ENCODE measurements around the gene MAP4K4. TPM values are rescaled to one million over a fixed set of nuclear protein-coding genes. Genes with fewer than 3 reads are reported as not detected.

MAP4K4 gene
- total and polyA plus RNA-seq, 2 donors = 22.4 to 30.9 TPM

DNA sequence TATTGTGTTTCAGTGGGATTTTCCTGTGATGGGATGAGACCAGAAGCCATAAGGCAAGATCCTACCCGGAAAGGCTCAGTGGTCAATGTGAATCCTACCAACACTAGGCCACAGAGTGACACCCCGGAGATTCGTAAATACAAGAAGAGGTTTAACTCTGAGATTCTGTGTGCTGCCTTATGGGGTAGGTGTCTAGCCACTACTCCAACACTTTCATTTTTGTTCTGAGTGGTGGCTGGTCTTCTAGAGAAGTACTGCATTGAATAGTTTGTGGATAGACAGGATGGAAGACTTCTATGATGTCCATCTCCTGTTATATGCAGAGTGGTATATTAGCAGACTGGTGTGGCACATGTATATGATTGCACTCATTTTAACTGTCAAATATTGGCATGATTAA, 176.6 kb downstream of the MAP4K4 start:
- no peaks in the 10 kb centered on the region for H3K27me3 ChIP-seq (ENCODE audit: control insufficient read depth in 2 of 2, insufficient read depth in 1 of 2, low read length in 1 of 2)
- WGBS = 98% methylated on average over 3 of the region's 3 CpGs

DNA sequence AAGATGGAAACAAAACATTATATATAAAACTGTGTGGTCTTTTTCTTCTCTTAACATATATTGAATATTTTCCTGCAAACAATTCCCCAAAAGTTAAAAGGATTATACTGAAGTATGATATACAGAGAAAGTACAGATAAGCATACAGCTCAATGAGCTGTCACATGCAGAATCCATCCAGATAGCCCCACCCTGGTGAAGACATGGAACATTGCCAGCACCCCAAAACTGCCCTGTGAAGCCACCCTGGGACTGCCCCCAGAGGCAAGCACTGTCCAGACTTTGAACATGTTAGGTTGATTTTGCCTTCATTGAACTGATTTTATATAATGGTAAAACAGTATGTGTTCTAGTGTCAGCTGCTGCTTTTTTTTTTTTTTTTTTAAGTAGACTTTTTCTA, 182.0 kb downstream of the MAP4K4 start:
- no peaks in the 10 kb centered on the region for H3K27me3 ChIP-seq (ENCODE audit: control insufficient read depth in 2 of 2, insufficient read depth in 1 of 2, low read length in 1 of 2)
- no peaks in the 10 kb centered on the region for H3K4me1 ChIP-seq (ENCODE audit: control insufficient read depth in 2 of 2, insufficient read depth in 2 of 2, low read length in 2 of 2)
- peaks cover 20 to 42% of the 10 kb centered on the region in 2 donors for H3K36me3 ChIP-seq (ENCODE audit: control insufficient read depth in 2 of 2, insufficient read depth in 2 of 2, low read length in 1 of 2)
- no peak overlapping the region for H3K27ac ChIP-seq (ENCODE audit: low read depth in 1 of 2, low read length in 1 of 2)
- no peak for DNase-seq (ENCODE audit: low read depth in 6 of 9, low spot score in 9 of 9)
- no peak overlapping the region for H3K4me3 ChIP-seq (ENCODE audit: low read length in 2 of 2)
- no peaks in the 10 kb centered on the region for H3K9me3 ChIP-seq (ENCODE audit: control insufficient read depth in 2 of 2, insufficient read depth in 1 of 2, low read length in 1 of 2)

More for the DNA sequence above, 176.6 kb downstream of the MAP4K4 start:
- no peaks in the 10 kb centered on the region for H3K4me1 ChIP-seq (ENCODE audit: control insufficient read depth in 2 of 2, insufficient read depth in 2 of 2, low read length in 2 of 2)
- no peak overlapping the region for H3K27ac ChIP-seq (ENCODE audit: low read depth in 1 of 2, low read length in 1 of 2)
- no peaks in the 10 kb centered on the region for H3K9me3 ChIP-seq (ENCODE audit: control insufficient read depth in 2 of 2, insufficient read depth in 1 of 2, low read length in 1 of 2)
- peaks cover 49 to 69% of the 10 kb centered on the region in 2 donors for H3K36me3 ChIP-seq (ENCODE audit: control insufficient read depth in 2 of 2, insufficient read depth in 2 of 2, low read length in 1 of 2)
- no peak overlapping the region for H3K4me3 ChIP-seq (ENCODE audit: low read length in 2 of 2)
- DNase-seq (ENCODE audit: low read depth in 6 of 9, low spot score in 9 of 9) = no peak

DNA sequence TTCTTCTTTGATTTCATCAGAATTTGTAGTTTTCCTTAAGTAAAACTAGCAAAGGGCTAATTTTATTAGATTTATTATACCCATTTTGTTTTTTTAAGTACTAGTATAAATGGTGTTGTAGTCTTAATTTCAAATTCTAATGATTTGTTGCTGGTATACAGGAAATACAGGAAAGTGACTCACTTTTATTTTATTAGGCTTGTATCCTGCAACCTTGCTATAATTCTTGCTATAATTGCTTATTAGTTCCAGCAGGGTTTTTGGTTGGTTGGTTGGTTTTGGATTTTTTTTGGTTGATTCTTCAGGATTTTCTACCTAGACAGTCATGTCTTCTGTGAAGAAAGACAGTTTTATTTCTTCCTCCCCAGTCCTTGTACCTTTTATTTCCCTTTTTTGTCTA, 183.6 kb downstream of the MAP4K4 start:
- H3K9me3 ChIP-seq (ENCODE audit: control insufficient read depth in 2 of 2, insufficient read depth in 1 of 2, low read length in 1 of 2) = no peaks in the 10 kb centered on the region
- H3K4me3 ChIP-seq (ENCODE audit: low read length in 2 of 2) = no peak overlapping the region
- H3K27me3 ChIP-seq (ENCODE audit: control insufficient read depth in 2 of 2, insufficient read depth in 1 of 2, low read length in 1 of 2) = no peaks in the 10 kb centered on the region
- no peaks in the 10 kb centered on the region for H3K4me1 ChIP-seq (ENCODE audit: control insufficient read depth in 2 of 2, insufficient read depth in 2 of 2, low read length in 2 of 2)
- no peak overlapping the region for H3K27ac ChIP-seq (ENCODE audit: low read depth in 1 of 2, low read length in 1 of 2)
- DNase-seq (ENCODE audit: low read depth in 6 of 9, low spot score in 9 of 9) = no peak
- H3K36me3 ChIP-seq (ENCODE audit: control insufficient read depth in 2 of 2, insufficient read depth in 2 of 2, low read length in 1 of 2) = peaks cover 20 to 39% of the 10 kb centered on the region in 2 donors

DNA sequence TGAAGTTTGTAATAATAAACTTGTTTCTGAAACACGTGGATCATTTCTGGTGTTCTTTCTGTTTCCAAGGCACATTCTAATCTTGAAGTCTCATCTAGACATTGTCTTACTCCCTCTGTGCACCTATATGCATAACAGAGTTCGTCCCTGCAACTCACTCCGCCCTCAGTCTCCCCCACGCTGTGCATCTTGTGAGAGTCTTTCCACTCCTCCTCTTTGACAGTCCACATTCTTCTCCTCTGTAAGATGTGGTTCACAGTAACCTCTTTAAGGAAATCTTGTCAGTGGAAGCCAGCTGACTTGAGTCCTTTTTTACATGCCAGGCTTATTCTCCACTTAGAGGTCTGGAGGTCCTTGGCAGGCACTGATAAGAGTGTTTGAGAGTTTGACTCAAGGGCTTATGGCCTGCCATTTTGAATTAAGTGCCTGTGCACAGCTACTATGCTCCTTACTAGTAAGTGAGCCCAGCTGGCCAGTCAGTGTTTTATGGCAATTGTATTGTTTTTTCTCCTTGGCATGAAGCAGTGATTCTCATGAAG, 185.3 kb downstream of the MAP4K4 start:
- Histone ChIP-seq H3K4me1 (ENCODE audit: control insufficient read depth in 2 of 2, insufficient read depth in 2 of 2, low read length in 2 of 2) (no peaks in the 10 kb centered on the region), H3K27ac (ENCODE audit: low read depth in 1 of 2, low read length in 1 of 2) (no peak overlapping the region), H3K9me3 (ENCODE audit: control insufficient read depth in 2 of 2, insufficient read depth in 1 of 2, low read length in 1 of 2) (no peaks in the 10 kb centered on the region), H3K36me3 (ENCODE audit: control insufficient read depth in 2 of 2, insufficient read depth in 2 of 2, low read length in 1 of 2) (peaks cover 20 to 48% of the 10 kb centered on the region in 2 donors), H3K27me3 (ENCODE audit: control insufficient read depth in 2 of 2, insufficient read depth in 1 of 2, low read length in 1 of 2) (no peaks in the 10 kb centered on the region), H3K4me3 (ENCODE audit: low read length in 2 of 2) (no peak overlapping the region)
- DNase-seq (ENCODE audit: low read depth in 6 of 9, low spot score in 9 of 9) = no peak
- WGBS = 93% methylated on average over 4 of the region's 4 CpGs

DNA sequence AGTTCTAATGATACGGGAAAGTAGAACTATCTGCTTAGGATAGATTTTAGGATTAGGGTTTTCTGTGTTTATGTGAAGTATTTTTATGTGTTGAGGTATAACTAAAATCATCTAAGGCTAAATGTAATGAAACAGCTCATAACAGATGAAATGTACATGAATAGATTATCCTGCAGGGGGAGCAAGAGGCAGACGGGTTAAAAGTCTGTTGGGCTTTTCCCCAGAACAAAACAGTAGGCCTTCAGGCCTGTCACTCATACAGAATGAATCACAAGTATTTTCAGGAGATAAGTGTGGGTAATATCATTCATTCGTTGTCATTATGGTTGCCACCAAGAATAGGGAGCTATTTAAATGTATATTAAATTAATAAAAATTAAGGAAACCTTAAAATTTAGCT, 186.4 kb downstream of the MAP4K4 start:
- Histone ChIP-seq H3K4me1 (ENCODE audit: control insufficient read depth in 2 of 2, insufficient read depth in 2 of 2, low read length in 2 of 2) (no peaks in the 10 kb centered on the region), H3K4me3 (ENCODE audit: low read length in 2 of 2) (no peak overlapping the region), H3K9me3 (ENCODE audit: control insufficient read depth in 2 of 2, insufficient read depth in 1 of 2, low read length in 1 of 2) (no peaks in the 10 kb centered on the region), H3K27ac (ENCODE audit: low read depth in 1 of 2, low read length in 1 of 2) (no peak overlapping the region), H3K36me3 (ENCODE audit: control insufficient read depth in 2 of 2, insufficient read depth in 2 of 2, low read length in 1 of 2) (peaks cover 16 to 47% of the 10 kb centered on the region in 2 donors), H3K27me3 (ENCODE audit: control insufficient read depth in 2 of 2, insufficient read depth in 1 of 2, low read length in 1 of 2) (no peaks in the 10 kb centered on the region)
- 44% methylated on average over 3 of the region's 3 CpGs for WGBS
- DNase-seq (ENCODE audit: low read depth in 6 of 9, low spot score in 9 of 9) = peak in 6 of 9 donors; percentile 7 to 40 (median 14)

DNA sequence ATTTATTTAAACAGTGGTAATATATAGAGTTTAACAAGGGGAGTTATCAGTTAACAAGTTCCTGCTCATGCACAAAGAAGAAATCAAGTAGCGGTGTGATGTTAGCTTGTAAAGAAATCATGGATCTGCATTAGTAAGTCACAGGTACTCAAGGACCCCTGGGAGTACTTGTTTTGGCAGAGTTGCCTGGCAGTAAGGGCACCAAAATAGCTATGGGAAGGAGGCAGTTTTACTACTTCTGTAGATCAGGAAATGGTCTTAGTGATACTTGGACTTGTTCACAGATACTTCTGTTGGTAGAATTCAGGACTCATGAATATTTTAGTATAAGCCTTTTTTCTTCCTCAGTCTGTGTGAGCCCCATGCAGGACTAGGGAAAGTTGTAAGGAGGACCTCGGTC, 186.9 kb downstream of the MAP4K4 start:
- WGBS = over 99% methylated on average over 2 of the region's 2 CpGs
- H3K27ac ChIP-seq (ENCODE audit: low read depth in 1 of 2, low read length in 1 of 2) = no peak overlapping the region
- H3K9me3 ChIP-seq (ENCODE audit: control insufficient read depth in 2 of 2, insufficient read depth in 1 of 2, low read length in 1 of 2) = no peaks in the 10 kb centered on the region
- no peaks in the 10 kb centered on the region for H3K27me3 ChIP-seq (ENCODE audit: control insufficient read depth in 2 of 2, insufficient read depth in 1 of 2, low read length in 1 of 2)
- H3K4me1 ChIP-seq (ENCODE audit: control insufficient read depth in 2 of 2, insufficient read depth in 2 of 2, low read length in 2 of 2) = no peaks in the 10 kb centered on the region
- no peak overlapping the region for H3K4me3 ChIP-seq (ENCODE audit: low read length in 2 of 2)
- no peak for DNase-seq (ENCODE audit: low read depth in 6 of 9, low spot score in 9 of 9)
- peaks cover 16 to 51% of the 10 kb centered on the region in 2 donors for H3K36me3 ChIP-seq (ENCODE audit: control insufficient read depth in 2 of 2, insufficient read depth in 2 of 2, low read length in 1 of 2)

DNA sequence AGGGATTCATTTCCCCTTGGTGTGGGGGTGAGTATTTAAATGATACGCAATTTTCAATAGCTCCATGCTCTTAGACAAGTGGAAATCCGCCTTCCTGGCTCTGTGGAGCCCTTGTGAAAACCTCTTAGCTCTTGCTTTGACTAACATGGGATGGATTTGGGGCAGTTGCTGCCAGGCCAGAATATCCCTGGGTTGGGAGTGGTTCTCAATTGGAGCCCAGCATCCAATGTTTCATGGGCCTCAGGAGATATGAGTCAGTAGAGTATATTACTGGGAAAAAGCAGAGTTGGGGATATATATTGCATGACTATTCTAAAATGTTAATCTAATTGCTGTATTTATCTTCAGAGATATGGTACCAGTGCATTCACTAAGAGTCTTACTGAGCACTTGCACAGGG, 189.8 kb downstream of the MAP4K4 start:
- H3K27ac ChIP-seq (ENCODE audit: low read depth in 1 of 2, low read length in 1 of 2) = no peak overlapping the region
- no peaks in the 10 kb centered on the region for H3K4me1 ChIP-seq (ENCODE audit: control insufficient read depth in 2 of 2, insufficient read depth in 2 of 2, low read length in 2 of 2)
- WGBS = over 99% methylated on average over 2 of the region's 2 CpGs
- no peaks in the 10 kb centered on the region for H3K9me3 ChIP-seq (ENCODE audit: control insufficient read depth in 2 of 2, insufficient read depth in 1 of 2, low read length in 1 of 2)
- no peaks in the 10 kb centered on the region for H3K27me3 ChIP-seq (ENCODE audit: control insufficient read depth in 2 of 2, insufficient read depth in 1 of 2, low read length in 1 of 2)
- H3K36me3 ChIP-seq (ENCODE audit: control insufficient read depth in 2 of 2, insufficient read depth in 2 of 2, low read length in 1 of 2) = peaks cover 36 to 59% of the 10 kb centered on the region in 2 donors
- H3K4me3 ChIP-seq (ENCODE audit: low read length in 2 of 2) = no peak overlapping the region
- no peak for DNase-seq (ENCODE audit: low read depth in 6 of 9, low spot score in 9 of 9)

DNA sequence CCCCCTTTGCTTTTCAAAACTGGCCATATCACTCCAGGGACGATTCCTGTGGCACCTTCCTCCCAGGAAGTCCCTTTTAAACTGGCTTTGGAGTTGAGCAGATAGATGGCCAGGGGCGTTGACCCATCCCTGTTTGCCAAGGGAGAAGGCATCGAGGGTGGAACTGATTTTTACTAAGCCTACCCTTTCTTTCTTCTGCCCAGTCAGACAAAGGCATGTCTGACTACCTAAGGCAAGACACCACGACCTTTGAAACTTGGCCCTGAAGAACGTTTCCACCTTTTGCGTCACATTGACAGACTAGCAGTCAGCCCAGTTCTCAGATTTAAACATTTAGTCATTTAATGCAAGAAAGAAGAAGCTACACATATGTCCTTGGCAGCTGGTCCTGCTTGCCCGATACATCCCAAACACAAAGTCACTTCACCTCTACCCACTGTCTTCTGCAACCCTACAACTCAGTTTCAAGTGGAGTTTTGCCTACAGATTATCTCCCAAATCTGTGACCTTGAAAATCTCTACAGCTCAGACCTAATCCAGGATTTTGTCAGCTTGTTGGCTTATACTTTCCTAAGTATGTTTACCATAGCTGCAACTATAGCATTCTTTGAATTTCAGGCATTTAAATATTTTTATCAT, 192.1 kb downstream of the MAP4K4 start:
- Histone ChIP-seq H3K27me3 (ENCODE audit: control insufficient read depth in 2 of 2, insufficient read depth in 1 of 2, low read length in 1 of 2) (no peaks in the 10 kb centered on the region), H3K9me3 (ENCODE audit: control insufficient read depth in 2 of 2, insufficient read depth in 1 of 2, low read length in 1 of 2) (no peaks in the 10 kb centered on the region), H3K27ac (ENCODE audit: low read depth in 1 of 2, low read length in 1 of 2) (no peak overlapping the region), H3K4me1 (ENCODE audit: control insufficient read depth in 2 of 2, insufficient read depth in 2 of 2, low read length in 2 of 2) (no peaks in the 10 kb centered on the region), H3K4me3 (ENCODE audit: low read length in 2 of 2) (no peak overlapping the region), H3K36me3 (ENCODE audit: control insufficient read depth in 2 of 2, insufficient read depth in 2 of 2, low read length in 1 of 2) (peaks cover 43 to 60% of the 10 kb centered on the region in 2 donors)
- no peak for DNase-seq (ENCODE audit: low read depth in 6 of 9, low spot score in 9 of 9)
- 96% methylated on average over 7 of the region's 7 CpGs for WGBS

DNA sequence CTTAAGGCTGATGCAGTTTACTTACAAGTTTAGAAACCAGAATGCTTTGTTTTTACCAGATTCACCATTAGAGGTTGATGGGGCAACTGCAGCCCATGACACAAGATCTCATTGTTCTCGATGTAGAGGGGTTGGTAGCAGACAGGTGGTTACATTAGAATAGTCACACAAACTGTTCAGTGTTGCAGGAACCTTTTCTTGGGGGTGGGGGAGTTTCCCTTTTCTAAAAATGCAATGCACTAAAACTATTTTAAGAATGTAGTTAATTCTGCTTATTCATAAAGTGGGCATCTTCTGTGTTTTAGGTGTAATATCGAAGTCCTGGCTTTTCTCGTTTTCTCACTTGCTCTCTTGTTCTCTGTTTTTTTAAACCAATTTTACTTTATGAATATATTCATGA, 194.9 kb downstream of the MAP4K4 start:
- Histone ChIP-seq H3K4me1 (ENCODE audit: control insufficient read depth in 2 of 2, insufficient read depth in 2 of 2, low read length in 2 of 2) (no peaks in the 10 kb centered on the region), H3K36me3 (ENCODE audit: control insufficient read depth in 2 of 2, insufficient read depth in 2 of 2, low read length in 1 of 2) (peaks cover 34 to 50% of the 10 kb centered on the region in 2 donors), H3K4me3 (ENCODE audit: low read length in 2 of 2) (no peak overlapping the region), H3K27me3 (ENCODE audit: control insufficient read depth in 2 of 2, insufficient read depth in 1 of 2, low read length in 1 of 2) (no peaks in the 10 kb centered on the region), H3K27ac (ENCODE audit: low read depth in 1 of 2, low read length in 1 of 2) (no peak overlapping the region), H3K9me3 (ENCODE audit: control insufficient read depth in 2 of 2, insufficient read depth in 1 of 2, low read length in 1 of 2) (no peaks in the 10 kb centered on the region)
- no peak for DNase-seq (ENCODE audit: low read depth in 6 of 9, low spot score in 9 of 9)
- WGBS = 95% methylated on average over 3 of the region's 3 CpGs
